Nucleus accumbens (tissue), 56 donors: Measurements from ENCODE around the gene BRICD5.
A peak's percentile ranks its signal among the peaks of the same experiment; 100 is the strongest.

Source experiments
- DNase-seq, 56 donors: peaks; one replicate each; lab custom pipeline; 2025; lab: John Stamatoyannopoulos, UW

Gene BRICD5

DNA sequence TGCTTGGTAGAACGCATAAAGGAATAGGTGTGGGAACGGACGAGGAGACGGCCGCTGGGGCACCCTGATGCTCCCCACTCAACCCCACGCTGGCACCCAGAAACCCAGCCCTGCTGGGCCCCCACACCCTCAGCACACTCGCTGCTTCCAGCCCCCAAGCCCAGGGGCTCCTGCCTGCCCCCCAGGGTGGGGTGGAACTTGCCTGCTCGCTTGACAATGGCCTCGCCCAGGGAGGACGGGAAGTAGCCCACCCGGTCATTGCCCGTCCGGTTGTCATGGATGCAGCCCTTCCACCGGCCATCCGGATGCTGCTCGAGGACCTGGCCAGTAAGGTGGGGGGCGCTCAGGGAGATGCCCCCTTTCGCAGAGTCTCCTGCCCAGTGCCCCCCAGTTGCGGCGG is 24.2 kb downstream of the BRICD5 start:
- no peak for DNase-seq

DNA sequence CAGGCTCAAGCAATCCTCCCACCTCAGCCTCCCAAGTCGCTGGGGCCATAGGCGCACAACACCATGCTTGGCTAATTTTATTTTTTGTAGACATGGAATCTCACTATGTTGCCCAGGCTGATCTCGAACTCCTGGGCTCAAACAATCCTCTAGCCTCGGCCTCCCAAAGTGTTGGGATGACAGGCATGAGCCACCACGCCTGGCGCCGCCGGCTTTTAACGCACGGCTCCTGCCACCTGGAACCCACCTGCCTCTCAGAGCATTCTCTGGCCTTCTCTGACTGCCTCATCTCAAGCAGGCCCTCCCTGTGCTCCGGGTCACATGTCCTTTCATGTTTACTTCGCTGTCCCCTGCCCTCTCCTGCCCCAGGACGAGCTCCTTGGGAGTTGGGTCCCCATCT is 24.6 kb downstream of the BRICD5 start:
- DNase-seq, result no peak

DNA sequence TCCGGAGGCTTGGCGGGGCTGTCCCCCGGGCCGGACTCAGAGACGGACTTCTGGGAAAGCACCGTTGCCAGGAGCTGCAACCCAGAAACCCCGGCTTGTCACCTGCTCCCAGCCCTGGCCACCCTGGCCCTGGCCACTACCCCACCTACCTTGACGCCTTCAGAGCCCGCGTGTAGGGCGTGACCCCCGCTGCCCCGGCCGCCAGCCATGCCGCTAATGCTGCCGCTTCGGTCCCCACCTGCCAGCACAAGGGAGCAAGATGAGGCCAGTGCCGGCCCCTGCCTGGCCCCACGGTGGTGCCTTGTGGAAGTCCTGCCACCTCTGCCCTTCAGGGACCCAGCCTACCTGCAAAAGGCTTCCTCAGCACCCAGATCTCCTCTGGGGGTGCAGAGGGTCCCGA is 25.7 kb downstream of the BRICD5 start:
- no peak for DNase-seq

DNA sequence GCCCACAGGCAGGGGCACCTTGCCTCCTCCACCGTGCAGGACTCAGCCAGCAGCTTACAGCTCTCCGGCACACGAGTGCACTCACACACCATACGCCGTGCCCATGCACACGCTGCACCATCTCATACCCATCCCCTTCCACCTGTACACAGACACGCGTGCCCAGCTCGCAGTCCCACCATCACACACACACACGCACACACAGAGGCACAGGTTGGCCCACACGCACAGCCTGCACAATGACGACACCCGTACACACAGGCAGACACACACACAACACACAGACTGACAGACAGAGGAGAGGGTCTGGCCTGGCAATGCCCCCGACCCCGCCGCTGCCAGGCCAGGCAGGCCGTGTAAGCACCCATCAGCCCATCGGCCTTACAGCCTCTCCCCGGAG is 26.3 kb downstream of the BRICD5 start:
- DNase-seq, result no peak

DNA sequence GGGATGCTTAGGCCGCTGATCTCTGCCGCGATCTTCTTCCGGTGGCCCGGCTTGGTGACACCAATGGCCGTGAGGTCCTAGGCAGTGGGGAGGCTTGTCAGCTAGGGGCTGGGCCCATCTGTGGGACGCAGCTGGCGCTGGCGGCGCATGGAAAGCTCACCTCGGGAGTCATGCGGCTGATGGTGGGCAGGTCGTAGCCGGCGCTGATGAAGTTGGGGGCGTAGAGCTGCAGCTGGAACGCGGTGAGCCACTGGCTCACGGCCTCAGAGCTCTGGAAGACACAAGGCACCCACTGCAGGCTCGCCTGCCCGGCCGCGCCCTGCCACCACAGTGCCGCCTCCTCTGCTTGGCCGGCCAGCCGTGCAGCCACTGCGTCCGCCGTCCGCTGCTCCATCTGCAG is 27.0 kb downstream of the BRICD5 start:
- peak in 3 of 56 donors; percentile 1 to 16 (median 7) for DNase-seq

DNA sequence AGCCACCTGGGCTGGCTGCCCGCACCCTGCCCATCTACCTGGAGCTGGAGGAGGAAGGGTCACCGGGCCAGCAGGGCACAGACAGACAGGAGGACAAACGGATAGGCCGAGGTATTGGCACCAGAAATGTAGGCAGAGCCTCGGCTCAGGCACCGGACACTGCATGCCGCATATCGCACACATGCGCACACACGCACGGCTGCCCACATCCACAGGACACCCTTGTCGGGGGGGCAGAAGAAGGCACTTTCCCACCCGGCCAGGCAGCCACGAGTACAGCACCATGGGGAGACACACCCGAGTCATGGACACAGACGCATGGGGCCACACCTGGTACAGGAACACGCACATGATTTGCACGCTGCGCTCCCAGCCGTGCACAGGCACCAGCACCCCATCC is 28.7 kb downstream of the BRICD5 start:
- DNase-seq, result no peak

DNA sequence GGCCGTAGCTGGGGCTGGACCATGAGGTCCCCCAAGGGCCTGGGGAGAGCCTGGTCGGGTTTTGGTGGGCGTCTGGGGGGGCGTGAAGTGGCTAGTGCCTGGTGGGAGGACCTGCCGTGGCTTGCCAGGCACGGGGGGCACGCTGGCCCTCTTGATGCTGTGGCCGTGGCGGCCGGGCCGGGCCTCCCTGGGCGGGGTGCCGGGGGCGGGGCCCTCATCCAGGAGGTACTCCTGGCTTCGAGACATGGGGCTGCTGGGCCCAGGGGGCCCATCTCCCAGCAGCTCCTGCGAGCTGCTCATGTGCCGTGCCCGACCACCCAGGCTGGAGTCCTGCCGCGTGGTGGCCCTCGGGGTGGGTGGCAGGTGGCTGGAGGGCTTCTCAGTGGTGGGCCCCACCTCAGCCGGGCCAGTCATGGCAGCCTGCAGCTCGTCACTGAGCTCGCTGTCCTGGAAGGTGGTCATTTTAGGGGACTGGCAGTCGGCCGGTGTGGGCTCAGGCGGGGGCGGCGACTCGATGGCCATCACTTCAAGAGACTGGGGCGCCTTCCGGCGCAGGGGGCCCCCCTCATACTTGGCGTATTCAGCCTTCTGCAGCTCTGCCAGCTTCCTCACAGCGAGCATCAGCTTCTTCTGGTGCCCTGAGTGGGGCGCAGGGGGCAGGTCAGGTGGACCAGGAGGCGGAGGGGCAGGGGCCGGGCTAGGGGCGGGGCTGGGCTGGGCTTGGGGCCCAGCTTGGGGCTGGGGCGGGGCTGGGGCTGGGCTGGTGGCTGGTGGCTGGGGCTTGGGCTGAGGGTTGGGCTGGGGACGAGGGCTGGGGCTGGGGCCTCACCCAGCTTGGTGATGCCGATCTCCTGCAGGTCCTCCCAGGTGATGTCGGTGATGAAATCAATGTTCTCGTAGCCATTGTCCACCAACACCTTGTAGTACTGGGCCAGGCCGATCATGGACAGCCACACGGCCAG is 29.4 kb downstream of the BRICD5 start:
- no peak for DNase-seq

DNA sequence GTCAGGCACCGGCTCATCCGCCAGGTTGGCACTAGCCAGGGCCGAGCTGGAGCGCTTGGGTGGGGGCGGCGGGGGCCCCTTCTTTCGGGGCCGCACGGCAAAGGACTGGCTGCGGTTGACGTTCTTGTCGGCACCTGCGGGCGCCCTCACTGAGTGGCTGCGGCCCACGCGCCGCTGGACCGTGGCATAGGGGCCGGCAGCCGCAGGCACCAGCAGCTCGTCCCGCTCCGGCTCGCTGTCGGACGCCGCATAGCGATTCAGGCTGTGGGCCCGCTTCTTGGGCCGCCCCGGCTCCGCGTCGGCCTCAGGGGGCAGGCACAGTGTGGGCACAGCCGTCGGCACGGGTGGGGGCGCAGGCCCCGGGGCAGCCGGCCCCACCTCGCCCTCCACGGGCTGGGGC is 30.2 kb downstream of the BRICD5 start:
- DNase-seq, result no peak

DNA sequence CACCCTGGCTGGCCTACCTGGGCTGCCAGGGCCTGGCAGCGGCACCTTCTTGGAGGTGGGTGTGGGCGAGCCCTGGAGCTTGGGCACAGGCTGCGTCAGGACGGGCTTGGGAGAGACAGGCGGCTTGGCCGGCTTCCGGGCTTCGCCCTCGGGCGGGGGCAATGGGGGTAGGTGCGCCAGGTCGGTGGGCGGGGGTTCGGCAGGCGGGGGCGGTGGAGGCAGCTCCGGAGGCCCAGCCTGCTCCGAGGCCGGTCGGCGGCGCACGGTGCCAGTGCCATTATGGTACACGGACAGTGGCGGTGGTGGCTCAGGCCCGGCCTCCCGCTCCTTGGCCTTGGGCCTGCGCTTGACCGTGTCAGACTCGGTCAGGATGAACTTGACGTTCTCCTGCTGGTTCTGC is 31.1 kb downstream of the BRICD5 start:
- DNase-seq, result no peak

DNA sequence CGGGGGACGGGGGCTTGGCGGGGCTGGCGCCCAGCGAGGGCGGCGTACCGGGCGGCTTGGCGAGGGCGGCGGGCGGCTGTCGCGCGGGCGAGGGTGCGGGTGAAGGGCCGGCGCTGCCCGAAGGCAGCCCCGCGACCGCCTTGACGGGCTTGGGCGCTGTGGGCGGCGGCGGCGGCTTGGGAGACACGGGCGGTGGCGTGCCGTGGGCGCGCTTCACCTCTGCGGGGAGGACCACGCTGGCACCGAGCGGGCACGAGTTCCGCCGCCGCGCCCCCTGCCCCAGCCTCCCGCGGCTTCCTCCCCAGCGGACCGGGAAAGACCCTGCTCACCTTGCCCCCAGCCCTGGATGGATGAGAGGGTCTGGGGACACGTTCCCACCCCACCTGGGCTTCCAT is 31.6 kb downstream of the BRICD5 start:
- DNase-seq, result no peak

DNA sequence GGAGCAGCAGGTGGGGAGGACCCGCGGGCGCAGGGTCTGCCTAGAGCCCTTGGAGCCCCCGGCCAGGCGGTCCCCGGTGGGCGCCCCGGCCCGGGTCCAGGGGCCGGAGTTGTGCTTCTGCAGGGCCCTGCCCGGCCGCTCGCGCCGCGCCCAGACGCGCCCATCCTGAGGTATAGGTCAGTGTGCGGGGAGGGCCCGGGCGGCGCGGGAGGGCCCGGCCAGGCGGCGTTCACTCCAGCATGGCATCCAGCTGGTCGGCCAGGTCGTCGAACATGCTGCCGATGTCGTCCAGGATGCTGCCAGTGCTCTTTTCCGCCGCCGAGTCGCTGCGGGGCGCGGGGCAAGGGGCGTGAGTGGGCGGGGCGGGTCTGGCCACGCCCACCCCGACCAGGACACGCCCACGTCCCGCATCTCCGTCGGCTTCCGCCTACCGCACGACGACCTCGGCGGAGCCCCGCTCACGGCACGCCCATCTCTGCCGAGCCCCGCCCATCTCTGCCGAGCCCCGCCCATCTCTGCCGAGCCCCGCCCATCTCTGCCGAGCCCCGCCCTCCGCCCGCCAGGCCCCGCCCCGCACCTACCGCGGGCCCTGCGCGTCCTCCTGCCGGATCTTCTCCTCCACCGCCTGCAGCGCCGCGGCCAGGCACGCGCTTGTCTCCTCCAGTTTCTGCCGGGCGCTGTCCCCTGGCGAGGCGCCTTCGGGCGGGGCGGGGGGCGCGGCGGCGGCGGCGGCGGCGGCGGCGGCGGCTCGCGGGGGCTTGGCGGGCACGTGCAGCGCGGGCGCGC is 32.1 kb downstream of the BRICD5 start:
- peak in 6 of 56 donors; percentile 8 to 69 (median 28) for DNase-seq

DNA sequence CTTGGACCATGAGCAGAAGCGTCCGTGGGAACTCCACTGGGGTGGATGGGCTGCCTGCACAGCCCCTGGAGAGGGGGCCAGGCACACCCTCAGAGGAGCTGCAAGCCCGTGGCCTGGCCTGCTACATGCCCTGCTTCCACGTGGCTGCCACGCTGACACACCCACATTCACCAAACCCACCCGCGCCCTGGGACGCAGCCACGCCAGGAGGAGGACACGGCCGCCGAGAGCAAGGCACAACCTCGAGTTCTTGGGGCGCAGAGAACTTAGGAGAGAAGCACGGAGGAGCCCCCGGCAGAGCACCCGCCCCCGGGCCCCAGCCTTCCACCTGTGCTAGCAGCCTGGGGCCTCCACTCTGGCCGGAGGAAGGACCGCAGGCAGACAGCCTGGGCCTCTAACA is 33.1 kb downstream of the BRICD5 start:
- no peak for DNase-seq

DNA sequence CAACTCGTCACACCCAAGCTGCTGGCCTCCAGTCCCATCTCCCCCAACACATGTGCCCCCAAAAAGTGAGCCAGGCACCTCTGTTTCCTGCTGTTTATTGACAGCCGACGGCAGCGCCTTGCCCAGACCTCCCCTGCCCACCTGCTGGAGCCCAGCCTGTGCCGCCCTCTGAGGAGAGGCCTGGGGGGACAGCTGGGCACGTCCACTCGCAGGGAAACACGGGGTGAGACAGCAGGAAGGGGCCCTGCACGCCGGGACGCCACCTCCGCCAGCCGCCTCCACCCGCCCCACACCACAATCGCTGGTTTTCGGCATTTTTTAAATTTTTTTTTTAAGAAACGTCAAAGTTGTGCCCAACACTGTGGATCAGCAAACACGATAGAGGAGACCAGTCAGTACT is 33.6 kb downstream of the BRICD5 start:
- DNase-seq, result no peak

DNA sequence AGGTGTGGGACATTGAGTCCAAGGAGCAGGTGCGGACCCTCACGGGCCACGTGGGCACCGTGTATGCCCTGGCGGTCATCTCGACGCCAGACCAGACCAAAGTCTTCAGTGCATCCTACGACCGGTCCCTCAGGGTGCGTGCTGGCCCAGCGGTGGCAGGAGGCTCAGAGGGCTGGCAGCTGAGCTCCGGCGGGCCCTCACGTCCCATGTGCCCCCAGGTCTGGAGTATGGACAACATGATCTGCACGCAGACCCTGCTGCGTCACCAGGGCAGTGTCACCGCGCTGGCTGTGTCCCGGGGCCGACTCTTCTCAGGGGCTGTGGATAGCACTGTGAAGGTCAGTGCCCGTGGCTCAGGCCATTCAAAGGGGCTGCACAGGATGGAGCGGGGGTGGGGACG is 34.6 kb downstream of the BRICD5 start:
- no peak for DNase-seq

DNA sequence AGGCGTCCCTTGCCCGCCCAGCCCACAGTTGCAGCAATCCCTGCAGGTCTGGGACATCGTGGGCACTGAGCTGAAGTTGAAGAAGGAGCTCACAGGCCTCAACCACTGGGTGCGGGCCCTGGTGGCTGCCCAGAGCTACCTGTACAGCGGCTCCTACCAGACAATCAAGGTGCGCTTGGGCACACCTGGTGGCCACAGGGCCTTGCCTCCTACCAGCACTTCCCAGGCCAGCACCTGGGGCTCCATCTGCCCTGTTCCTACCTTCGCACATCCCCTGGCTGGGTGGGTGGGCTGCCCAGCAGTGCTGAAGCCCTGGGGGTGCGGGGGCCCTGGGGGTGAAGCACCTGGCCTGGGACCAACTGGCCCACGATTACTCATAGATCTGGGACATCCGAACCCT is 35.2 kb downstream of the BRICD5 start:
- DNase-seq, result no peak

DNA sequence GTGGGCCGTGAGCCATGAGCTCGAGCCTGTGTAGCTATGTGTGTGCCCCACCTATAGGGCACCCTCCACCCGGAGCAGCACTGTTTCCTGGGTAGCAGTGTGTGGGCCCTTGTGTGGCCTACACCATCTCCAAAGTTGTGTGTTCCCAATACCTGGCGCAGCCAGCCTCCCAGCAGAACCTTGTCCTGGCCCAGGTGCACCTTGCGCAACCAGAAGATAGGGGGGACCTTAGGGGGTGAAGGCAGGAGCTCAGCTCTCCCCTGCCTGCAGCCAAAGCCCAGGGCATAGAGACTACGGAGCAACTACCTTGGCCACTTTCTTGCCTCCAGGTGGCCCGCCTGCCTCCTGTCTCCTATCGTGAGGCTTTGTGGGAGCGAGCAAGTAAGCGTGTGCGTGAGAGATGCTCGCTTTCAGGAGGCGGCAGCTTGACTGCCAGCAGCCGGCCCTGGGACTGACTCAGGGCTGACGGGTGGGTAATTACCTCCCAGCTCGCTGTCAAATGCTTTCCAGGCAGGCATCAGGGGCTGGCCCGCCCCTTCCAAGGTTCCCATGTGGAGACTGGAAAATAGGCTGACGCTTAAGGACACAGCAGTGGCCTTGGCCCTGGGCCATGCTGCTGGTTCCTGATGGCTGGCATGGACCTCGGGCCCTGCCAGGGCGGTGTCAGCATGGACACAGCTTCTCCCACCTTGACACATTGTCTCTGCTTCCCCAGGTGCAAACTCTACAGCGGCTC is 36.1 kb downstream of the BRICD5 start:
- peak in 29 of 56 donors; percentile 11 to 79 (median 32) for DNase-seq

DNA sequence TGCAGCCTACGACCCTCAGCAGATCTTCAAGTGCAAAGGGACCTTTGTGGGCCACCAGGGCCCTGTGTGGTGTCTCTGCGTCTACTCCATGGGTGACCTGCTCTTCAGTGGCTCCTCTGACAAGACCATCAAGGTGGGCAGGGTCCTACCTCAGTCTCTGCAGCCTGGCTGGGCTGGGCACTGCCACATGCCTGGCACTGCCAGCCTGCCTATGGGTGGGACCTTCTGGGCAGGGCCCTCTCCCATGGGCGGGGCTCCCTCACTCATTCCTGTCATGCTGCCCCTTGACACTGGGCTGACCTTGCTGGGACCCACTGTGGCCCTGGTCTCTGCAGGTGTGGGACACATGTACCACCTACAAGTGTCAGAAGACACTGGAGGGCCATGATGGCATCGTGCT is 36.7 kb downstream of the BRICD5 start:
- DNase-seq, result no peak

DNA sequence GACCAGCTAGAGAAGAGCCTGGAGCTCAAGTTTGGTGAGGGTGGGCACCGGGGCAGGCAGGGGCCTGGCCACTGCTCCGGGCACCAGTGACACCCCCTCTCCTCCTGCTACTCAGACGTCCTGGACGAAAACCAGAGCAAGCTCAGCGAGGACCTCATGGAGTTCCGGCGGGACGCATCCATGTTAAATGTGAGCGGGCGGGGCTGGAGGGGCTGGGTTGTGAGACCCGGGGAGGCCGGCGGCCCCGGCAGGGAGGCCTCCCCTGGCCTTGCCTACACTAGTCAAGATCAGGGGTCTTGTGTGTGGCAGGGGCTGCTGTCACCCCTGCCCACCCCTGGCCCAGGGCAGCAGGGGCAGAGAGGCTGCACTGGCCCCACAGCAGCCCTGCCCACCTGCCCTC is 37.3 kb downstream of the BRICD5 start:
- no peak for DNase-seq

DNA sequence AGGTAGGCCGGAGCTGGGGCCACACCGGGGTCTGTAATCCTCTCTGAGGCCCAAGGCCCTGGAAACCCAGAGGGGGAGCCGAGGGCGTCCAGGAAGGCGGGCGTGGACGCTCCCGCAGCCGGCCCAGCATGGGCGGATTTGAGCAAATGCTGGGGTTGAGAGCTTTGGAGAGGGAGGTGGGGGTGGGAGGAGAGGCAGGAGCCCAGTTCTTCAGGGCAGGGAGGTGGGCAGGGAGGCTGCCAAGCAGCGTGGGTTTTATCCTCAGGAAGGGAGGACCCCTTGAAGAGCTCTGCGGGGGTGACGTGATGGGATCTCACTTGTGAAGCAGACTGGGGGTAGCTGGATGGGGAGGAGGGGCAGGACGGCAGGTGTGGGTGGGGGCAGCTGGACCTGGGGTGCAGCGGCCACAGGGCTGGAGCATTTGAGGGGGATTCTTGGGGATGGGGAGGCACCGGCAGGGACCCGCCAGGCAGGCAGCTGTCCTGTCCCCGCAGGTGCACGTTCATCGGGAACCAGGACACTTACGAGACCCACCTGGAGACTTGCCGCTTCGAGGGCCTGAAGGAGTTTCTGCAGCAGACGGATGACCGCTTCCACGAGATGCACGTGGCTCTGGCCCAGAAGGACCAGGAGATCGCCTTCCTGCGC is 37.9 kb downstream of the BRICD5 start:
- DNase-seq, result no peak

DNA sequence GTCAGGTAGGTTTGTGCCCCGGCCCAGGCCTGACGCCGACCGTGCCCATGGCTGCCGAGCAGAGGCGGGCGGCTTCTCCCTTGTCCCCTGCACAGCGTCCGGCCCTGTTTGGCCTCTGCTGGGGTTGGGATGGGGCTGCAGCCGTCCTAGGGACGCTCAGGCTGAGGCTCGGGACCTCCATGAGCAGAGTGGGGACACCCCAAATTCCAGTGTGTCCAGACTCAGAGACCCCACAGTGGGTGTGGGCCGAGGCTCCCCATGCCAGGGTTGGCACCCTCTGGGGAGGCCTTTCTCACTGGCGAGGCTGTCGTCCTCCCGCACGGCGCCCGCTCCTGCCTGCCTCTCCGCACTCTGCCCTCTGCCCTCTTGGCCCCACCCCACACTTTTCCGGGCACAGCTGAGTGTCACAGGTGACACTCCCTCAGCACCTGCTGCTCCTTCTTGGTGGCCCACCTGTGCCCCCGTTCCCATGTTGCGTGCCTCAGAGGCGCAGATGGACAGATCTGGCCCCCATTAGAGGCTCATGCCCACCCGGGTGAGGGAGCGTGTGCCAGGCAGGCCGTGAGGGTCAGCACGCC is 39.0 kb downstream of the BRICD5 start:
- no peak for DNase-seq
